ENCODE measurements around the gene RNU1-3. TPM values are rescaled to one million over a fixed set of nuclear protein-coding genes. Genes with fewer than 3 reads are reported as not detected.
A peak's percentile ranks its signal among the peaks of the same experiment; 100 is the strongest.
"Not testable (repeated sequence)": the region's sequence is repeated elsewhere in the genome, so short reads cannot be mapped to it uniquely, and the experiment has no call there.

The RNU1-3 gene
- total RNA-seq, 1 donor from 2014 or later = 2,859 TPM

GRCh38 chr1:16621300-16621658, 45.5 kb downstream of the RNU1-3 start:
- Mint-ChIP-seq H3K27me3 (ENCODE audit: unreplicated experiment) (no peaks in the 10 kb centered on the region), H3K4me1 (ENCODE audit: unreplicated experiment) (no peaks in the 10 kb centered on the region), H3K4me3 (ENCODE audit: unreplicated experiment) (no peak overlapping the region), H3K9me3 (ENCODE audit: unreplicated experiment) (no peaks in the 10 kb centered on the region), H3K27ac (ENCODE audit: unreplicated experiment) (no peak overlapping the region), H3K36me3 (ENCODE audit: unreplicated experiment) (peaks cover 8% of the 10 kb centered on the region)
- TF ChIP-seq CTCF (IDR thresholded peaks at IDR 0.05) = peak; percentile 47
- no peak for DNase-seq (ENCODE audit: extremely low spot score, unreplicated experiment)

- H3K4me3 Mint-ChIP-seq (ENCODE audit: unreplicated experiment); H3K27ac Mint-ChIP-seq (ENCODE audit: unreplicated experiment); H3K4me1 Mint-ChIP-seq (ENCODE audit: unreplicated experiment); H3K27me3 Mint-ChIP-seq (ENCODE audit: unreplicated experiment); H3K36me3 Mint-ChIP-seq (ENCODE audit: unreplicated experiment); H3K9me3 Mint-ChIP-seq (ENCODE audit: unreplicated experiment): not testable (repeated sequence)
- DNase-seq (ENCODE audit: extremely low spot score, unreplicated experiment) = peak; percentile 90
Observed at GRCh38 chr1:16619803-16620501, 46.8 kb downstream of the RNU1-3 start.

- Mint-ChIP-seq H3K27ac (ENCODE audit: unreplicated experiment) (no peak overlapping the region), H3K36me3 (ENCODE audit: unreplicated experiment) (no peaks in the 10 kb centered on the region), H3K27me3 (ENCODE audit: unreplicated experiment) (no peaks in the 10 kb centered on the region), H3K4me3 (ENCODE audit: unreplicated experiment) (no peak overlapping the region), H3K4me1 (ENCODE audit: unreplicated experiment) (no peaks in the 10 kb centered on the region), H3K9me3 (ENCODE audit: unreplicated experiment) (no peaks in the 10 kb centered on the region)
- no peak for TF ChIP-seq CTCF (IDR thresholded peaks at IDR 0.05)
- DNase-seq (ENCODE audit: extremely low spot score, unreplicated experiment) = peak; percentile 92
Observed at GRCh38 chr1:16618719-16619118, 48.0 kb downstream of the RNU1-3 start.

- H3K27me3 Mint-ChIP-seq (ENCODE audit: unreplicated experiment) = no peaks in the 10 kb centered on the region
- no peak overlapping the region for H3K4me3 Mint-ChIP-seq (ENCODE audit: unreplicated experiment)
- H3K4me1 Mint-ChIP-seq (ENCODE audit: unreplicated experiment) = no peaks in the 10 kb centered on the region
- H3K27ac Mint-ChIP-seq (ENCODE audit: unreplicated experiment) = no peak overlapping the region
- H3K36me3 Mint-ChIP-seq (ENCODE audit: unreplicated experiment) = no peaks in the 10 kb centered on the region
- no peaks in the 10 kb centered on the region for H3K9me3 Mint-ChIP-seq (ENCODE audit: unreplicated experiment)
- TF ChIP-seq CTCF (IDR thresholded peaks at IDR 0.05) = no peak
- DNase-seq (ENCODE audit: extremely low spot score, unreplicated experiment) = peak; percentile 80
Observed at GRCh38 chr1:16617778-16618580, 48.8 kb downstream of the RNU1-3 start.

- DNase-seq (ENCODE audit: extremely low spot score, unreplicated experiment) = peak; percentile 90
- H3K27ac Mint-ChIP-seq (ENCODE audit: unreplicated experiment) = no peak overlapping the region
Observed at GRCh38 chr1:16617114-16617631, 49.6 kb downstream of the RNU1-3 start.

More at GRCh38 chr1:16617114-16617631, 49.6 kb downstream of the RNU1-3 start:
- Mint-ChIP-seq H3K9me3 (ENCODE audit: unreplicated experiment) (no peaks in the 10 kb centered on the region), H3K4me3 (ENCODE audit: unreplicated experiment) (no peak overlapping the region), H3K27me3 (ENCODE audit: unreplicated experiment) (no peaks in the 10 kb centered on the region), H3K4me1 (ENCODE audit: unreplicated experiment) (no peaks in the 10 kb centered on the region), H3K36me3 (ENCODE audit: unreplicated experiment) (no peaks in the 10 kb centered on the region)
- no peak for TF ChIP-seq CTCF (IDR thresholded peaks at IDR 0.05)

Other genes with a start within 250 kb of the RNU1-3 start
- gene SPATA21, start 229.5 kb downstream of the RNU1-3 start, total RNA-seq = not detected in 2 replicates
- 62.0 and 67.5 TPM in 2 replicates for gene NECAP2, start 226.2 kb downstream of the RNU1-3 start, total RNA-seq
- 2,650 and 2,859 TPM in 2 replicates for gene RNU1-1, start 152.7 kb downstream of the RNU1-3 start, total RNA-seq
- gene NBPF1, start 53.4 kb downstream of the RNU1-3 start, total RNA-seq = 50.1 and 55.6 TPM in 2 replicates
- 2,650 and 2,859 TPM in 2 replicates for gene RNU1-4, start 73.6 kb upstream of the RNU1-3 start, total RNA-seq
- gene RNU1-2, start 229.0 kb upstream of the RNU1-3 start, total RNA-seq = 2,650 and 2,859 TPM in 2 replicates

All from osteocyte (in vitro differentiated cells).